Activated T-cell treated with anti-CD3 and anti-CD28 coated beads, Interleukin-2, amount 50 U/mL, for 24 hours (primary cell): ENCODE measurements around the gene NFATC4.

Source experiments
- DNase-seq: peaks from one replicate; pipeline ENCODE4 v3.0.0-alpha.2; 2020
- H3K27ac Mint-ChIP-seq: 2 replicates; pipeline ENCODE4 v1.8.0; 2020; ENCODE audit warnings: mild to moderate bottlenecking, mixed read lengths
- H3K27me3 Mint-ChIP-seq: 2 replicates; pipeline ENCODE4 v1.8.0; 2020; ENCODE audit warnings: mixed read lengths
- H3K36me3 Mint-ChIP-seq: 2 replicates; pipeline ENCODE4 v1.8.0; 2020; ENCODE audit warnings: low read depth, mixed read lengths
- H3K4me1 Mint-ChIP-seq: 2 replicates; pipeline ENCODE4 v1.8.0; 2020; ENCODE audit warnings: low read depth, mixed read lengths
- H3K4me3 Mint-ChIP-seq: 2 replicates; pipeline ENCODE4 v1.8.0; 2020; ENCODE audit warnings: mild to moderate bottlenecking, moderate library complexity, mixed read lengths
- H3K9me3 Mint-ChIP-seq: 2 replicates; pipeline ENCODE4 v1.8.0; 2020; ENCODE audit warnings: mixed read lengths

Gene NFATC4

GRCh38 chr14:24414732-24415420 lies 46.9 kb downstream of the NFATC4 start:
- no peak for DNase-seq
- Mint-ChIP-seq H3K9me3 (no peaks in the 10 kb centered on the region), H3K27me3 (peaks cover 4% of the 10 kb centered on the region), H3K36me3 (no peaks in the 10 kb centered on the region), H3K4me3 (no peak overlapping the region), H3K4me1 (no peaks in the 10 kb centered on the region), H3K27ac (no peak overlapping the region)

- Mint-ChIP-seq H3K27me3 (peaks cover 4% of the 10 kb centered on the region), H3K4me1 (no peaks in the 10 kb centered on the region), H3K9me3 (no peaks in the 10 kb centered on the region), H3K4me3 (no peak overlapping the region), H3K27ac (no peak overlapping the region), H3K36me3 (no peaks in the 10 kb centered on the region)
- DNase-seq = no peak
These were observed 47.7 kb downstream of the NFATC4 start for GRCh38 chr14:24415421-24416253.

GRCh38 chr14:24416254-24416931 lies 48.4 kb downstream of the NFATC4 start:
- Mint-ChIP-seq H3K36me3 (no peaks in the 10 kb centered on the region), H3K27ac (no peak overlapping the region), H3K9me3 (no peaks in the 10 kb centered on the region), H3K4me3 (no peak overlapping the region), H3K4me1 (no peaks in the 10 kb centered on the region), H3K27me3 (peaks cover 4% of the 10 kb centered on the region)
- DNase-seq = no peak

- H3K27ac Mint-ChIP-seq = no peak overlapping the region
- no peaks in the 10 kb centered on the region for H3K4me1 Mint-ChIP-seq
- H3K9me3 Mint-ChIP-seq = no peaks in the 10 kb centered on the region
- H3K27me3 Mint-ChIP-seq = peaks cover 4% of the 10 kb centered on the region
- H3K36me3 Mint-ChIP-seq = no peaks in the 10 kb centered on the region
- no peak overlapping the region for H3K4me3 Mint-ChIP-seq
- DNase-seq = no peak
These were observed 49.1 kb downstream of the NFATC4 start for GRCh38 chr14:24416932-24417619.

- Mint-ChIP-seq H3K4me3 (no peak overlapping the region), H3K27me3 (peaks cover 4% of the 10 kb centered on the region), H3K9me3 (no peaks in the 10 kb centered on the region), H3K4me1 (no peaks in the 10 kb centered on the region), H3K27ac (no peak overlapping the region), H3K36me3 (no peaks in the 10 kb centered on the region)
- no peak for DNase-seq
These were observed 50.0 kb downstream of the NFATC4 start for GRCh38 chr14:24417832-24418491.

GRCh38 chr14:24418492-24418873 lies 50.5 kb downstream of the NFATC4 start:
- Mint-ChIP-seq H3K27ac (no peak overlapping the region), H3K4me3 (no peak overlapping the region), H3K36me3 (no peaks in the 10 kb centered on the region), H3K4me1 (no peaks in the 10 kb centered on the region), H3K9me3 (no peaks in the 10 kb centered on the region), H3K27me3 (peaks cover 4% of the 10 kb centered on the region)
- no peak for DNase-seq

GRCh38 chr14:24422261-24422660 lies 54.3 kb downstream of the NFATC4 start:
- Mint-ChIP-seq H3K4me1 (peaks cover 20% of the 10 kb centered on the region), H3K4me3 (no peak overlapping the region), H3K9me3 (no peaks in the 10 kb centered on the region), H3K27ac (no peak overlapping the region), H3K27me3 (peaks cover 4% of the 10 kb centered on the region), H3K36me3 (no peaks in the 10 kb centered on the region)
- no peak for DNase-seq

- Mint-ChIP-seq H3K36me3 (no peaks in the 10 kb centered on the region), H3K27ac (no peak overlapping the region), H3K9me3 (no peaks in the 10 kb centered on the region), H3K4me1 (peaks cover 23% of the 10 kb centered on the region), H3K27me3 (peaks cover 4% of the 10 kb centered on the region), H3K4me3 (no peak overlapping the region)
- no peak for DNase-seq
These were observed 55.0 kb downstream of the NFATC4 start for GRCh38 chr14:24422694-24423601.

- DNase-seq = no peak
- Mint-ChIP-seq H3K4me1 (peaks cover 33% of the 10 kb centered on the region), H3K36me3 (peaks cover 6% of the 10 kb centered on the region), H3K9me3 (no peaks in the 10 kb centered on the region), H3K27ac (no peak overlapping the region), H3K4me3 (no peak overlapping the region), H3K27me3 (no peaks in the 10 kb centered on the region)
These were observed 57.7 kb downstream of the NFATC4 start for GRCh38 chr14:24425704-24426103.

- peaks cover 37% of the 10 kb centered on the region for H3K4me1 Mint-ChIP-seq
- H3K27ac Mint-ChIP-seq = no peak overlapping the region
- DNase-seq = no peak
- peaks cover 13% of the 10 kb centered on the region for H3K36me3 Mint-ChIP-seq
- H3K9me3 Mint-ChIP-seq = no peaks in the 10 kb centered on the region
- H3K27me3 Mint-ChIP-seq = no peaks in the 10 kb centered on the region
- H3K4me3 Mint-ChIP-seq = no peak overlapping the region
These were observed 58.3 kb downstream of the NFATC4 start for GRCh38 chr14:24426150-24426911.

GRCh38 chr14:24426912-24427536 lies 59.0 kb downstream of the NFATC4 start:
- no peak for DNase-seq
- Mint-ChIP-seq H3K4me3 (no peak overlapping the region), H3K4me1 (peaks cover 44% of the 10 kb centered on the region), H3K27me3 (no peaks in the 10 kb centered on the region), H3K27ac (no peak overlapping the region), H3K36me3 (peaks cover 20% of the 10 kb centered on the region), H3K9me3 (no peaks in the 10 kb centered on the region)
